ENCODE results near the gene IL6R.
"Not testable (repeated sequence)": the region's sequence is repeated elsewhere in the genome, so short reads cannot be mapped to it uniquely, and the experiment has no call there.

IL6R gene

GRCh38 chr1:154418923-154419619 lies 13.9 kb downstream of the IL6R start:
- H3K4me3 ChIP-seq (ENCODE audit: control insufficient read depth, low read depth, low read length): no peak overlapping the region
- no peak for TF ChIP-seq CTCF (IDR thresholded peaks at IDR 0.05; ENCODE audit: control insufficient read depth, insufficient read depth, low read depth, low read length, missing control alignments)
- DNase-seq (ENCODE audit: low read depth): no peak

- peak; percentile 86 for DNase-seq (ENCODE audit: low read depth)
- TF ChIP-seq CTCF (IDR thresholded peaks at IDR 0.05; ENCODE audit: control insufficient read depth, insufficient read depth, low read depth, low read length, missing control alignments): no peak
- H3K4me3 ChIP-seq (ENCODE audit: control insufficient read depth, low read depth, low read length): no peak overlapping the region
These were observed 14.8 kb downstream of the IL6R start for GRCh38 chr1:154419620-154420571.

GRCh38 chr1:154420961-154421924 lies 16.1 kb downstream of the IL6R start:
- H3K4me3 ChIP-seq (ENCODE audit: control insufficient read depth, low read depth, low read length): no peak overlapping the region
- no peak for TF ChIP-seq CTCF (IDR thresholded peaks at IDR 0.05; ENCODE audit: control insufficient read depth, insufficient read depth, low read depth, low read length, missing control alignments)
- DNase-seq (ENCODE audit: low read depth): no peak

GRCh38 chr1:154422049-154422448 lies 16.9 kb downstream of the IL6R start:
- DNase-seq (ENCODE audit: low read depth): not testable (repeated sequence)

GRCh38 chr1:154422521-154422920 lies 17.4 kb downstream of the IL6R start:
- no peak for TF ChIP-seq CTCF (IDR thresholded peaks at IDR 0.05; ENCODE audit: control insufficient read depth, insufficient read depth, low read depth, low read length, missing control alignments)
- no peak for DNase-seq (ENCODE audit: low read depth)
- H3K4me3 ChIP-seq (ENCODE audit: control insufficient read depth, low read depth, low read length): no peak overlapping the region

More at GRCh38 chr1:154422049-154422448, 16.9 kb downstream of the IL6R start:
- H3K4me3 ChIP-seq (ENCODE audit: control insufficient read depth, low read depth, low read length): not testable (repeated sequence)

GRCh38 chr1:154423304-154423987 lies 18.3 kb downstream of the IL6R start:
- DNase-seq (ENCODE audit: low read depth): no peak
- no peak for TF ChIP-seq CTCF (IDR thresholded peaks at IDR 0.05; ENCODE audit: control insufficient read depth, insufficient read depth, low read depth, low read length, missing control alignments)
- H3K4me3 ChIP-seq (ENCODE audit: control insufficient read depth, low read depth, low read length): no peak overlapping the region
